Stimulated activated CD4-positive, alpha-beta T cell treated with anti-CD3 and anti-CD28 coated beads, Interleukin-4, amount 100 ng/mL, for 4 hours (primary cell): ENCODE measurements around the gene GFOD1.

ENCODE experiments used
- DNase-seq, 2 experiments: peaks; one replicate each; pipeline ENCODE4 v3.0.0-alpha.2; 2020

GFOD1 gene

GRCh38 chr6:13372076-13372475, 115.3 kb downstream of the GFOD1 start:
- DNase-seq: no peak

DNA sequence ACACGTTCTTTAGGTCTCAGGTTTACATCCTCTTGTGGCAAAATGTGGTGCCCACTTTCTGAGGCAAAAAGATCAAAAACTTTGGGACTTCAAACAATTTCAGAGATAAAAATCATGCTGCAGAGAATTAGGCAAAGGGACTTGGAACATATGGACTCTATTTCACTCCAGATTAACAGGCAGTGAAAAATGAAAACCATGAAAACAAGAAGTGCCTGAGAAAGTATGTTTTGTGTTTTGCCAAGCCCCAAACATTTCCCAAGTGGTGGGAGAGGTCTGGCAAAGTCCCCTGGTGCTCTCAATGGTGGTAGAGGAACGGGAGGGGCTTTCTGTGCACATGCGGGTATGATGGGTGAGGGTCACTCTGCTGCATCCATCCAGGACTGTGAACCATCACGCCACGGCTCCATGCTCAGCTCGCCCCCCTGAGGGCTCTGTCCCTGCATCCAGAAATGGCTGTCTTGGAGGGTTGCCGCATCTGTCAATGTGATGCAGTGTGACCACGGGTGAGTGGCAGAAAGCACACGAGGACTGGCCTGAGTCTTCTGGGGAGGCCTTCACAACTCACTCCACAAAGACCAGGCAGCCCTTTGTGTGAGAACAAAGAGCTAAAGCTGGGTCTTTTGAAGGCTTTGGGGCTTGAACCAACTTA, 115.9 kb downstream of the GFOD1 start:
- no peak for DNase-seq

GRCh38 chr6:13370623-13371022, 116.8 kb downstream of the GFOD1 start:
- no peak for DNase-seq

- no peak for DNase-seq
These were observed 117.8 kb downstream of the GFOD1 start for GRCh38 chr6:13369591-13369990.

DNA sequence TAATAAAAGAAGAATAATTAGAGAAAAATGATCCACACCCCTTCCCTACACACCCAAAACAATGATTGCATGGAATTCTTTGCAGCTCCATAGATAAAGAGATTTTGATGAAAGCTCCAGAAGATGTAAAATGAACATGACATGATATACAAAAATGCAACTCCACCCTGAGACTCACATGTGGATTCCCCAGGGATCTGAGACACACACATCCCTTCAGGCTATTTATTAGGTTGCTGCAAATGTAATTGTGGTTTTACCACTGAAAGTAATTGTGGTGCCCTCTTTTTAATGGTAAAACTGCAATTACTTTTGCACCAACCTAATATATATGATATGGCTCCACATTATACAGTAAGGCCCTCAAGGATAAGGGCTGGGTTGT, 118.7 kb downstream of the GFOD1 start:
- no peak for DNase-seq

DNA sequence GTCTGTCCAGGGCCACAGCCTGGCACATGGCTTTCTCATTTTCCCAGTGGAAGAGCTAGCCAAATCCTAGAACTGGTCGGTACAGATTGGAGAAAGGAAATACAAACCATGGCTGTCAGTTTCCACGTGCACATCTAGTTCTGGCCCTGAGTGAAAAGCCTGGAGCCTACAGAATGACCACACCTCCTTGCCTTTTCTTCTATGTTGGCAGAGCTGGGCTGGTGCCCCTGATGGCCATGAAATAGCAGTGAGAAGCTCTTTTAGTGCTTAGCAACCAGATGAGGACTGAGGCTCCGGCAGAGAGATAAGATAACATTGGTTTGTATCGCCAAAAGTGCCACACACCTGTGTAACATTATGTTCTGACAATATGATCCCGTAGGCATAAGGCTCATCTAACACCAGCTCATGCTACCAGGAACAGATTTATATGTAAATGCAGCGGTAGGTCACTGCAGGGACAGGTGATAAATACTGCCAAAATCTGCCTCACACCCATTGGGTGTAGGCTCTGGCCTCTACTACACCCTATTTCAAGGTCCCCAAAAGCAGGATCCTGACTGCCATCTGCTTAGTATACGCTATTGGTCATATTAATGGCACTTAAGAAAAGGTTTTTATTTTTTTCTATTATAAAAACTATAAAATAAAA, 119.2 kb downstream of the GFOD1 start:
- no peak for DNase-seq

DNA sequence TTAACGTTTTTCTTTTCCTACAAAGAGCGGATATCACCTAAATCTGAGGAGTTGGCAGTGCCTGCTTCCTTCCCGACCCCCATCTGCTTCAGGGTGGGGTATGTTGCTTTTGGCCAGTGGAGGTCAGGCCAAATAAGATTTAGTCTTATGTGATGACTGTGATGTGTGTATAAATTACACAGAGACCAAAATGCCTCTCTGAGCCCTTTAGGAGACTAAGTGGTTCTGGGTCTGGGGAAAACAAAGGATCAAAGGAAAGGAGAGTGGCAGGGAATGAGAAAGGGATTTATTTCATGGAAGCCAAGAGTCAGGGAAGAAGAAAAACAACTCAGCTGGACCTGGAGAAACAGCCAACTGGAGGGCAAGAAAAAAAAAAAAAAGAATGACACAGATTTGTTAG, 120.0 kb downstream of the GFOD1 start:
- DNase-seq: no peak

DNA sequence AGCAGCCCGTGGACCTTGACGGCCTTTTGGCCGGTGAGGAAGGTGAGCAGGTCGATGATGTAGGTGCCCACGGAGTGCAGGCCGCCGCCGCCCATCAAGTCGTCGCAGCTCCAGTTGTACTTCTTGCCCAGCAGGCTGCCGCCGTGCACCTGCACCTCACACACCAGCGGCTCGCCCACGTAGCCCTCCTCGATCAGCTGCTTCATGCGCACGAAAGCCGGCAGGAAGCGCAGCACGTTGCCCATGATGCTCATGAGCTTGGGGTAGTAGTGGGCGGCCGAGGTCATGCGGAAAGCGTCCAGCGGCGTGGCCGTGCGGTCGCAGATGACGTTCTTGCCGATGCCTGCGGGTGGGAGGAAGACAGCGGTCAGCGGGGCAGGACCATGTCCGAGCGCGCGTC, 122.1 kb downstream of the GFOD1 start:
- DNase-seq: no peak

DNA sequence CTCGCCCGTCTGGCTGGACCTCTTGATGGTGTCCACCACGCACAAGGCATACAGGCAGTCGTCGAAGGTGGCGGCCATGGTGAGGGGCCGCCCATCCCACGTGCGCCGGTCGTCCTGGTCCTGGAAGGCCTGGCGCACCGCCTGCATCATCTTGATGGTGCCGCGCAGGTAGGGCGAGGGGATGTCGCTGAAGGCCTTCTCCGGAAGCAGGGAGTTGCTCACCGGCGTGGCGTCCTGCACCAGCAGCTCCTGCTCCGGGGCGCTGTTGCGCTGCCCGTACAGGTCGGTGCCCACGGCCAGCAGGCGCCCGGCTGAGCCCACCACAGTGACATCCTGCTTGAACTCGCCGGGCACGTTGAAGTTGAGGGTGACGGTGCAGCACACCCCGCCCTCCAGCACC, 122.6 kb downstream of the GFOD1 start:
- DNase-seq: no peak

DNA sequence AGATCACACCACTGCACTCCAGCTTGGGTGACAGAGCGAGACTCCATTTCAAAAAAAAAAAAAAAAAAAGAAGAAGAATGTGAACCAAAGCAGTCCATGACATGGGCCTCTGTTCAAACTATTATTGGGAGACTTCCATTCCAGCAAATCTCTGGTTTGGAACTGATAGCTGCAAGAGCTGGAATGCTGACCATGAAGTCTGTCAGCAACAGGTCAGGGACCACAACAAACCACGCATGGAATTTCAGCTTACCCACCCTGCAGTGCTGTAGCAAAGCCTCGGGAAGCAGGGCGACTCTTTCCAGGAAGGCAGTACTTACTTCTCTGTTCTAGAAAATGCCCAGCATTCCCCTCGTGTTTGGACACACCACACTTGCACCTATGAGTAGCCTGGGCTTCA, 125.0 kb downstream of the GFOD1 start:
- DNase-seq: no peak

GRCh38 chr6:13360671-13361540, 126.5 kb downstream of the GFOD1 start:
- no peak for DNase-seq

DNA sequence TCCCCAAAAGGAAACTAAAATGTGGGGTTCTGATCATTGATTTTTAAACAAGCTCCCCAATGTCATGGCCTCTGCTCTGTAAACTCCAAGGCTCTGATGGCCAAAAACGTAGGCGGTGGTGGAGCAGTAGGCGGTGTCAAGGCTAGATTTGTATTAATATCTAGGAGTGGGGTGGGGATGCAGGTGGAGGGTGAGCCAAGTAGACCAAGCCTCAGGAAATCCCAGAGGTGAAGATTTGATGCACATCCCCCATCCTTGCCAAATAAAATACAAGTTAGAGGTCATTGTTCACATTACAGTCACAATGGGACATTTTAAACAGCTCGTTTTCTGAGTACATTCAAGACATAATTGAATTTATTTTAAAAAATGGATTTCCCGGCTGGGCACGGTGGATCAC, 128.1 kb downstream of the GFOD1 start:
- no peak for DNase-seq

DNA sequence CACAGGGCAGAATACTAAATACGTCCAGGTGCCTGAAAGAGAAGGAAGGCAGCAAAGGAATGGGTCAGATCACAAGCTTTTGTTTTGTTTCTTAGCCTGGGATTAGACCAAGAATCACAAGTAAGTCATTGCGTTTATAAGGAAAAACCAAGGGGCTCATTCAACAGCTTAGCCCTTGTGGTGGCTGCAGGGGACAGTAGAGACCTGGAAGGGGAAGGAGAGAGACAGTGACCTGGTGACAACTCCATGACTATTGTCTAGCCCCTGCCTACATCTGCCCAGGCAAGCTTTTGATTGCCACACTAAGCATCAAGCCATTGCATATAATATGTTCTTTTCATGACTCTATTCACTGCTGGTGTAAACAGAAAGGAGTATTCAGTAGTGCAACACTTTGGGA, 128.9 kb downstream of the GFOD1 start:
- no peak for DNase-seq

DNA sequence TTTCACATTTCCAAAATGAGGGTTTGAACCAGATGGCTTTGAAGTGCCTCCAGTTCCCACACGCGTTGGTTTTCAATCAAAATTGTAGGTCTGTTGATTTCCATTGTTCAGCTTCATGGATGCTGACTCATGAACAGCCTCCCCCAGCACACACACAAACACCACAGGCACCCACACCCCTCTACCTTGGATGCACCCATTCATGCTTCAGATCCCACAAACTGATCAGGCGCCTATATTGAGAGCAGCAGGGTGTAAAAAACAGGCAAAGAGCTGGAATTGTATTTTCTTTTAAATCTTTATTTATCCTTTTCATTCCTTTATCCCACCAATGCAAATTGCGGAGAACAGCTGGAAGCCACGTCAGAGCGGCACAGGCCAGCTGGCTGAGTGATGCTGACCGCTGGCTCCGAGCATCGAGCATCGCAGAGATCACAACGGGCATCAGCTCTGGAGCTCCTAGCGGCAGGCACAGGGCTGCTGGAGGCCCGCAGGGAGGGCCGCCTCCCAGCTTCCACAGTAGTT, 129.8 kb downstream of the GFOD1 start:
- peak in 1 of 2 experiments; percentile 34 for DNase-seq

DNA sequence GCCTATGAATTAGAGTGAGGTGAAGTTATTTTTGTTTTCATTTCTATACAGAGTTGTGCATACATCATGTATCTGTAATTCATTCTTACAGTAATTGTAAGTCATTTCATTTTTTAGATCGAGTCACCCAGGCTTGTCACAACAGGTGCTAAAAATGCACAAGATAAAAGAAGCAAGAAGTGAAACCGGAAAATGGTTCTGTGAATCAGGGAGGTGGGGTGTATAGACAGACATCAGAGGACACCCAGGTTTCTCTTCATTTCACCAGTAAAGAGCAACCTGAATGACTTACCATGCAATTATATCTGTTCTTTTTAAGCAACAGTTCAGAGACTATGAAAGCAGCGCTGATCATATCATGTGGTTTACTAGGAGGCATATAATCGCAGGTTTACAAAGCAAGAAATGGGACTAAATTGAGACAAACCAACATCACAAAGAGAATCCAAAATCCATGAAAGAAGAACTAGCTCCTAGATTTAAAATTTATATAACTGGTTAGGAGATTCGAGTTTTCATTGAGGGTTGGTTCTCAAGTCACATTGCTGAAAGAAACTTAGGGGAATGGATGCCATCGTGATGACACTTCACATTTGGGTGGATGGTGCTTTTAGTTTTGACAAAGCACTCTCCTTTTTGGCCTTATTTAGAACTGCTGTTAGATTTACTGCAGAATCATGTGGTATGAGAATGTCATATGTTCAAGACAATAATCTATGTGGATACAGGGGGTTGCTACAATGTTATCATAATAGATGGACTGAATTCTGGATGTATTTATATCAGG, 131.2 kb downstream of the GFOD1 start:
- DNase-seq: peak in 1 of 2 experiments; percentile 39

GRCh38 chr6:13355043-13355945, 132.1 kb downstream of the GFOD1 start:
- peak in 1 of 2 experiments; percentile 10 for DNase-seq

GRCh38 chr6:13354331-13355042, 132.9 kb downstream of the GFOD1 start:
- no peak for DNase-seq

DNA sequence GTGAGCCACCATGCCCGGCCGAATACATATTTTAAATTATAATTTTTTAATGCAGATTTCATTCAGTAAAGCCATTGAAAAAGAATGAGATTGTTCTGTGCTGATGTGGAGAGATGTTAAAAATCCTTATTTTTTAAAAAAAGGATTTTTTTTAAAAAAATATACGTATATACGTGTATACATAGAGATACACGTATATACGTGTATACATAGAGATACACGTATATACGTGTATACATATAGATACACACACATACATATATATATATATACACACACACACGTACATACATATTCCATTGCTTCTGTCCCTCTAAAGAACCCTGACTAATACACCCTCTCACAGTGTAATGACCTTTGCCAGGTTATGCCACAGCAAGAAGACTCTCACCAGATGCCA, 135.2 kb downstream of the GFOD1 start:
- no peak for DNase-seq

DNA sequence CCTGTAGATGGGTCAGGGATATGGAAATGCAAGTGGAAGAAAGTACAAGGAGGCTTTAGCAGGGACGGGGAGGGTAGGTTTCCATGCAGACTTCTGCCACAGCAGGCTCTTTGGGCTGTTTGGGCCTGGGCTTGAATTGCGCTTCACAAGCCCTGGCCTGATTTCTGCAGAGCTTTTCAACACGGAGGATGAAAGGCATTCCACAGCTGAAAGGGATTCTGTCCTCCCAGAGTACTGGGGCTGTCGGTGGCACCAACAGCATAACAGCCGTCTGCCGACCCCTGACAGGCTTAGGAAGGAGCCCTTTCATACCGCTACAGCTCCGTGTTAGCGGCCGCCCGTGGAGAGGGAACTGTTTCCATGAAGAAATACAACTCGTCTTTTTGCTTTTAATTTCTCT, 136.1 kb downstream of the GFOD1 start:
- DNase-seq: no peak

GRCh38 chr6:13349811-13350506, 137.4 kb downstream of the GFOD1 start:
- no peak for DNase-seq
